Nephron progenitor cell (in vitro differentiated cells): ENCODE measurements around the gene SEMG2.

Experiments used
- DNase-seq: peaks from one replicate; pipeline ENCODE4 v3.0.0; 2021
- H3K27ac Mint-ChIP-seq: 2 replicates; pipeline ENCODE4 v1.8.0; 2021; ENCODE audit warnings: mild to moderate bottlenecking, moderate library complexity, mixed read lengths
- H3K27me3 Mint-ChIP-seq: 2 replicates; pipeline ENCODE4 v1.8.0; 2021; ENCODE audit warnings: mild to moderate bottlenecking, low read depth, mixed read lengths; ENCODE audit not compliant: poor library complexity
- H3K36me3 Mint-ChIP-seq: 2 replicates; pipeline ENCODE4 v1.8.0; 2021; ENCODE audit warnings: low read depth, mixed read lengths
- H3K4me1 Mint-ChIP-seq: 2 replicates; pipeline ENCODE4 v1.8.0; 2021; ENCODE audit warnings: mixed read lengths
- H3K4me3 Mint-ChIP-seq: 2 replicates; pipeline ENCODE4 v1.8.0; 2021; ENCODE audit warnings: mild to moderate bottlenecking, moderate library complexity, mixed read lengths
- H3K9me3 Mint-ChIP-seq: 2 replicates; pipeline ENCODE4 v1.8.0; 2021; ENCODE audit warnings: mild to moderate bottlenecking, moderate library complexity, mixed read lengths
- CTCF ChIP-seq: fragments of 200-600 bp; sonication (generic); IDR thresholded peaks from 2 replicates; pipeline ENCODE4 v1.5.0; 2021; ENCODE audit warnings: antibody characterized with exemption

The SEMG2 gene

GRCh38 chr20:45218636-45219035 lies 2.5 kb upstream of the SEMG2 start:
- Mint-ChIP-seq H3K4me1 (no peaks in the 10 kb centered on the region), H3K27me3 (peaks cover 30% of the 10 kb centered on the region), H3K36me3 (no peaks in the 10 kb centered on the region), H3K4me3 (no peak overlapping the region), H3K27ac (no peak overlapping the region), H3K9me3 (peaks cover 3% of the 10 kb centered on the region)
- no peak for DNase-seq
- TF ChIP-seq CTCF, result no peak

DNA sequence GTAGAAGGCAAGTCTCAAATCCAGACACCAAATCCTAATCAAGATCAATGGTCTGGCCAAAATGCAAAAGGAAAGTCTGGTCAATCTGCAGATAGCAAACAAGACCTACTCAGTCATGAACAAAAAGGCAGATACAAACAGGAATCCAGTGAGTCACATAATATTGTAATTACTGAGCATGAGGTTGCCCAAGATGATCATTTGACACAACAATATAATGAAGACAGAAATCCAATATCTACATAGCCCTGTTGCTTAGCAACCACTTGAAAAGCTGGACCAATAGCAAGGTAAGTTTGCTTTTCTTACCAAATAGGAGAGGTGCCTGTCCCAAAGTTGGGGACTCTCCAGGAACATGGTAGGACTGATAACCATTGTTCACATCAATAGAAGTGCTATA lies 2.0 kb downstream of the SEMG2 start:
- no peak overlapping the region for H3K27ac Mint-ChIP-seq
- no peaks in the 10 kb centered on the region for H3K36me3 Mint-ChIP-seq
- H3K4me3 Mint-ChIP-seq, result no peak overlapping the region
- no peaks in the 10 kb centered on the region for H3K9me3 Mint-ChIP-seq
- peaks cover 52% of the 10 kb centered on the region for H3K27me3 Mint-ChIP-seq
- TF ChIP-seq CTCF, result no peak
- DNase-seq, result no peak
- H3K4me1 Mint-ChIP-seq, result no peaks in the 10 kb centered on the region

- no peak overlapping the region for H3K27ac Mint-ChIP-seq
- H3K4me1 Mint-ChIP-seq, result no peaks in the 10 kb centered on the region
- H3K9me3 Mint-ChIP-seq, result no peaks in the 10 kb centered on the region
- DNase-seq, result no peak
- no peak for TF ChIP-seq CTCF
- no peak overlapping the region for H3K4me3 Mint-ChIP-seq
- H3K27me3 Mint-ChIP-seq, result peaks cover 58% of the 10 kb centered on the region
- no peaks in the 10 kb centered on the region for H3K36me3 Mint-ChIP-seq
These were observed 5.1 kb downstream of the SEMG2 start for GRCh38 chr20:45226287-45226686.

DNA sequence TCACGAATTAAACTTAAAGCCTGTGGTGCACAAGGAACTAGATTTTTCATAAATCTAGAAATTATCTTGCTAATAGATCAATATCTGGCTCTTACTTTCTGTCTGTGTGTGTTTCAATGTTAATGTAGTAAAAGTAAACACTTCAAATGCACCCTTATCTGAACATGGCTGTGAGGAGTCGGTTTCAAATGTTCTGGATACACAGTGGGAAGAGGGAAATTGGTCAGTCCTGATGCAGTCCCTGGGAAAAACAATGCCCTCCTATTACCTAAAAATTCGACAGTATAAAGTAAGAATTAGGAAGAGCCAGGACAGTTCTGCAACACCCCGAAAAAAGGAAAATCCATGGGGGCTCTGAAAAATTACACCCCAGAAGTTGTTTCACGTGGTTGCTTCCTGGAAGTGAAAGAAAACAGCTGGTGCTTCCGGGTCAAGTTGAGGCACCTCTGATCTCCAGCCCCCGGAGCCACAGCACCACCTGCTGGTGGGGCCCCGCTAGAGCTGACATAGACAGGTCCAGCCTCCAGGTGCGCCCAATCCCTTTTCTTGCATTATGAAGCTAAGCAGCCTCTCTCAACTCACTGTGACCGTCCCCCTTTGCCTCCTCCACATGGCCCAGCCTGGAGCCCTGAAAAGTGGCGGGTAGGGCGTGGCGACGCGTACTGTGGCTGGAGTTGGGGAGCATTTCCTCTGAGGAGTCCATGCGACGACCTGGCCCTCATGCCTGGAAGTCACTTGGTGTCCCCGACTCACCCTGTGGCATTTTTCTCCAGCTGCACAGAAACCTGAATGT lies 8.3 kb downstream of the SEMG2 start:
- H3K27me3 Mint-ChIP-seq, result peaks cover 62% of the 10 kb centered on the region
- H3K27ac Mint-ChIP-seq, result no peak overlapping the region
- no peak overlapping the region for H3K4me3 Mint-ChIP-seq
- no peak for DNase-seq
- H3K9me3 Mint-ChIP-seq, result peaks cover 6% of the 10 kb centered on the region
- no peak for TF ChIP-seq CTCF
- no peaks in the 10 kb centered on the region for H3K4me1 Mint-ChIP-seq
- H3K36me3 Mint-ChIP-seq, result no peaks in the 10 kb centered on the region

GRCh38 chr20:45230631-45231030 lies 9.5 kb downstream of the SEMG2 start:
- no peak for TF ChIP-seq CTCF
- no peak overlapping the region for H3K4me3 Mint-ChIP-seq
- no peaks in the 10 kb centered on the region for H3K36me3 Mint-ChIP-seq
- H3K27ac Mint-ChIP-seq, result no peak overlapping the region
- no peaks in the 10 kb centered on the region for H3K4me1 Mint-ChIP-seq
- peaks cover 57% of the 10 kb centered on the region for H3K27me3 Mint-ChIP-seq
- DNase-seq, result no peak
- H3K9me3 Mint-ChIP-seq, result peaks cover 14% of the 10 kb centered on the region

GRCh38 chr20:45235995-45236394 lies 14.8 kb downstream of the SEMG2 start:
- H3K9me3 Mint-ChIP-seq, result peaks cover 18% of the 10 kb centered on the region
- H3K4me1 Mint-ChIP-seq, result no peaks in the 10 kb centered on the region
- H3K4me3 Mint-ChIP-seq, result no peak overlapping the region
- no peak overlapping the region for H3K27ac Mint-ChIP-seq
- no peak for DNase-seq
- TF ChIP-seq CTCF, result no peak
- H3K36me3 Mint-ChIP-seq, result no peaks in the 10 kb centered on the region
- H3K27me3 Mint-ChIP-seq, result peaks cover 46% of the 10 kb centered on the region
